Smooth muscle cell (in vitro differentiated cells): ENCODE data around the gene SH3RF3. TPM values are rescaled to one million over a fixed set of nuclear protein-coding genes. Genes with fewer than 3 reads are reported as not detected.
A peak's percentile ranks its signal among the peaks of the same experiment; 100 is the strongest.

Source experiments
- DNase-seq: peaks from one replicate; lab custom pipeline; 2025; ENCODE audit not compliant: unreplicated experiment; lab: John Stamatoyannopoulos, UW
- H2AFZ ChIP-seq: fragments of 200-600 bp; sonication (generic); 2 replicates; pipeline ENCODE4 v1.6.0; 2016; ENCODE audit warnings: antibody characterized with exemption, low read depth, mild to moderate bottlenecking
- H3F3A ChIP-seq: fragments of 200-600 bp; sonication (generic); 2 replicates; pipeline ENCODE4 v1.6.0; 2017; ENCODE audit warnings: antibody characterized with exemption, low read depth
- H3K27ac ChIP-seq: fragments of 200-600 bp; sonication (generic); 2 replicates; pipeline ENCODE4 v1.5.1; 2016; ENCODE audit warnings: low read depth, mild to moderate bottlenecking
- H3K27me3 ChIP-seq: fragments of 200-600 bp; sonication (generic); 2 replicates; pipeline ENCODE4 v1.6.1; 2016; ENCODE audit warnings: low read depth, mild to moderate bottlenecking
- H3K36me3 ChIP-seq: fragments of 200-600 bp; sonication (generic); 2 replicates; pipeline ENCODE4 v1.5.1; 2016; ENCODE audit warnings: low read depth
- H3K4me1 ChIP-seq: fragments of 200-600 bp; sonication (generic); 2 replicates; pipeline ENCODE4 v1.5.1; 2016; ENCODE audit warnings: low read depth
- H3K4me2 ChIP-seq: fragments of 200-600 bp; sonication (generic); 2 replicates; pipeline ENCODE4 v1.6.0; 2016; ENCODE audit warnings: mild to moderate bottlenecking
- H3K4me3 ChIP-seq: fragments of 200-600 bp; sonication (generic); 2 replicates; pipeline ENCODE4 v1.5.1; 2016; ENCODE audit warnings: mild to moderate bottlenecking
- H3K79me2 ChIP-seq: fragments of 200-600 bp; sonication (generic); 2 replicates; pipeline ENCODE4 v1.6.0; 2016; ENCODE audit warnings: low read depth, mild to moderate bottlenecking
- H3K9ac ChIP-seq: fragments of 200-600 bp; sonication (generic); 2 replicates; pipeline ENCODE4 v1.6.0; 2016; ENCODE audit warnings: low read depth
- H3K9me3 ChIP-seq: fragments of 200-600 bp; sonication (generic); replicated peaks from 2 replicates; pipeline ENCODE4 v1.5.1; 2016; ENCODE audit warnings: low read depth
- H4K20me1 ChIP-seq: fragments of 200-600 bp; sonication (generic); 2 replicates; pipeline ENCODE4 v1.6.0; 2016; ENCODE audit warnings: low read depth
- WGBS: methylation state at CpG from one replicate; pipeline ENCODE4 v1.1.7; 2016; ENCODE audit warnings: low lambda C conversion rate; 5-methylcytosine and 5-hydroxymethylcytosine counted together
- polyA plus RNA-seq: library from polyadenylated mRNA; unstranded; fragments of >200 nt; fragmentation: Nextera tagmentation; extraction: Ambion mirVana; gene quantifications from 2 replicates; pipeline ENCODE4 v1.2.1, GENCODE V29; 2016
- total RNA-seq: library from RNA; depleted of rRNA; stranded (reverse); fragments of >200 nt; gene quantifications from 2 replicates; pipeline ENCODE4 v1.2.3, GENCODE V29; 2014
- TF ChIP-seq, protein P1 (sequence below): fragments of 200-600 bp; sonication (generic); IDR thresholded peaks from 2 replicates; pipeline ENCODE4 v1.5.1; 2017; ENCODE audit warnings: borderline replicate concordance, mild to moderate bottlenecking, antibody characterized with exemption; ENCODE audit not compliant: insufficient read depth, poor library complexity, severe bottlenecking

Gene SH3RF3
- total and polyA plus RNA-seq, 2 experiments from 2014 or later, result 6.6 to 11.8 TPM

DNA sequence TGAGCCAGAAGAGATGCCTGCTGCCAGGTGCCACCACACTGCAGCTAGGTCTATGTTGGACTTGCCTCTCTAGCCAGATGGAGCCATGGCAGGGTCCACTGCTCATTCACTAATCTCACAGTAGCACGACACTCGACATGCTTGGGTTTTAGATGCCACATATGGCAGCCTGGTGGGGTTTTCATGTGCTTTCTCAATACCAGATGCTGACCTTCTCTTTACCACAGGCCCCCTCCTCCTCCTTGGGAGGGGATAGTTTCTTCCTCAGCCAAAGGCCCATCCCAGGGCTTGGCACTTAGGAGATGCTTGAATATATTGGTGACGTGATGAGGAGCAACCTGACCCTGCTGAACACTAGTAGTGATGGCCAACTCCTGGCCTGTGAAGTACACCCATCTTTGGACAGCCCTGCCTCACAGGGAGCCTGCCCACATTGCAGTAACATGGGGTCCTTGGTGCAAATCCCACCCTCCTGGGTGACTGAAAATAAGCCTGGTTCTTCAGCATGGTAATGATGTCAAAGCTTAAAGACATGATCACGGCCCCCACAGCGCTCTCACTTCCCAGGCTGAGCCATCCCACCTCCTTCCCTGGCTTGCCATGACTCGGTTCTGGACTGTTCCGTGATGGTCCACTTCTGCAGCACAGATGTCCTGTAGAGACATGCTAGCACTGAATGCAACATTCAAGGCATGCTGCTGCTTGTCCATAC, 227.5 kb downstream of the SH3RF3 start:
- Histone ChIP-seq H3K36me3 (no peaks in the 10 kb centered on the region), H3K27ac (no peak overlapping the region), H3K4me3 (no peak overlapping the region), H3K9ac (no peak overlapping the region), H3K9me3 (no peaks in the 10 kb centered on the region), H3K27me3 (no peaks in the 10 kb centered on the region), H2AFZ (no peak overlapping the region), H3K4me1 (no peaks in the 10 kb centered on the region), H4K20me1 (peaks cover 9% of the 10 kb centered on the region), H3K79me2 (peaks cover under 1% of the 10 kb centered on the region), H3F3A (no peaks in the 10 kb centered on the region), H3K4me2 (no peak overlapping the region)
- TF ChIP-seq, protein P1, sequence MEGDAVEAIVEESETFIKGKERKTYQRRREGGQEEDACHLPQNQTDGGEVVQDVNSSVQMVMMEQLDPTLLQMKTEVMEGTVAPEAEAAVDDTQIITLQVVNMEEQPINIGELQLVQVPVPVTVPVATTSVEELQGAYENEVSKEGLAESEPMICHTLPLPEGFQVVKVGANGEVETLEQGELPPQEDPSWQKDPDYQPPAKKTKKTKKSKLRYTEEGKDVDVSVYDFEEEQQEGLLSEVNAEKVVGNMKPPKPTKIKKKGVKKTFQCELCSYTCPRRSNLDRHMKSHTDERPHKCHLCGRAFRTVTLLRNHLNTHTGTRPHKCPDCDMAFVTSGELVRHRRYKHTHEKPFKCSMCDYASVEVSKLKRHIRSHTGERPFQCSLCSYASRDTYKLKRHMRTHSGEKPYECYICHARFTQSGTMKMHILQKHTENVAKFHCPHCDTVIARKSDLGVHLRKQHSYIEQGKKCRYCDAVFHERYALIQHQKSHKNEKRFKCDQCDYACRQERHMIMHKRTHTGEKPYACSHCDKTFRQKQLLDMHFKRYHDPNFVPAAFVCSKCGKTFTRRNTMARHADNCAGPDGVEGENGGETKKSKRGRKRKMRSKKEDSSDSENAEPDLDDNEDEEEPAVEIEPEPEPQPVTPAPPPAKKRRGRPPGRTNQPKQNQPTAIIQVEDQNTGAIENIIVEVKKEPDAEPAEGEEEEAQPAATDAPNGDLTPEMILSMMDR, result no peak
- 93% methylated on average over 7 of the region's 7 CpGs for WGBS
- no peak for DNase-seq

DNA sequence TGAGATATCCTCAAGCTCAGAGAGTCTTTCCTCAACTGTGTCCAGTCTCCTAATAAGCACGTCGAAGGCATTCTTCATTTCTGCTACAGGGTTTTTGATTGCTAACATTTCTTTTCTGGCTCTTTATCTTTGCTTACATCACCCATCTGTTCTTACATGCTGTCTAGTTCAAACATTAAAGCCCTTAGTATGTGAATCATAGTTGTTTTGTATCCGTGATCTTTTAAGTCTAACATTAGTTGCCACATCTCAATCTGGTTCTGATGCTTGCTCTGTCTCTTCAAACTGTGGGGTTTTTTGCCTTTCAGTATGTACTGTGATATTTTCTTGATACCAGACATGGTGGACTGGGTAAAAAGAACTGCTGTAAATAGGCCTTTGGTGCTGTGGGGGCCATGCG, 235.2 kb downstream of the SH3RF3 start:
- Histone ChIP-seq H3K4me3 (no peak overlapping the region), H4K20me1 (peaks cover 7% of the 10 kb centered on the region), H3K27ac (peak overlapping the region; percentile 17), H3K79me2 (peaks cover 8% of the 10 kb centered on the region), H3K9me3 (no peaks in the 10 kb centered on the region), H2AFZ (no peak overlapping the region), H3K27me3 (no peaks in the 10 kb centered on the region), H3K9ac (no peak overlapping the region), H3K4me2 (no peak overlapping the region), H3F3A (no peaks in the 10 kb centered on the region), H3K4me1 (no peaks in the 10 kb centered on the region), H3K36me3 (no peaks in the 10 kb centered on the region)
- 79% methylated on average over 4 of the region's 4 CpGs for WGBS
- TF ChIP-seq, protein P1, result no peak
- DNase-seq, result no peak

DNA sequence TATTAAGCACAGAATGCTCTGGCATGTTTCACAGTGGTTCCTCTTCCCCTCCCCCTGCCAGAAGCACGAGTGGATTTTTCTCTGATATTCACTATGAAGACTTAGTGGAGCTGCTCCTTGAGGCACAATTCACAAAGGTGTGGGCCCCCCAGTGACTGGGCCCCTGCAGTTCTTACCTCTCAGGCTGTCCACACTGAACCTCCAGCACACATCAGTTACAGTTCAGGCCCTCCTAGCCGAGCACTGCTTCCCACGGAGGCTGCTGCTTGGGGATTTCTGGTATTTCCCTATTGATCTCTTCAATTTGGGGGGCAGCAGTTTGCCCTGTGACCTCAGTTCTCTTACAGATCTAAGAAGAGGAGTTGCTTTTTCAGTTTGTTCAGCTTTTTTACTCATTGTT, 236.1 kb downstream of the SH3RF3 start:
- no peak for DNase-seq
- WGBS, result 70% methylated on average over 3 of the region's 3 CpGs
- no peak overlapping the region for H2AFZ ChIP-seq

More for the DNA sequence above, 236.1 kb downstream of the SH3RF3 start:
- peaks cover 8% of the 10 kb centered on the region for H3K79me2 ChIP-seq
- no peak overlapping the region for H3K27ac ChIP-seq
- TF ChIP-seq, protein P1, result no peak
- no peaks in the 10 kb centered on the region for H3K4me1 ChIP-seq
- H3K9me3 ChIP-seq, result no peaks in the 10 kb centered on the region
- no peaks in the 10 kb centered on the region for H3K36me3 ChIP-seq
- no peak overlapping the region for H3K4me3 ChIP-seq
- H3K27me3 ChIP-seq, result no peaks in the 10 kb centered on the region
- peaks cover 7% of the 10 kb centered on the region for H4K20me1 ChIP-seq
- H3K4me2 ChIP-seq, result no peak overlapping the region
- no peaks in the 10 kb centered on the region for H3F3A ChIP-seq
- no peak overlapping the region for H3K9ac ChIP-seq
